Hippocampal formation (tissue), 2 donors: ENCODE results near the gene CNGB1.
"Not testable (repeated sequence)": the region's sequence is repeated elsewhere in the genome, so short reads cannot be mapped to it uniquely, and the experiment has no call there.

Source experiments
- DNase-seq, 2 donors: peaks; one replicate each; lab custom pipeline; 2025; lab: John Stamatoyannopoulos, UW

CNGB1 gene

GRCh38 chr16:57906382-57907316 is 64.3 kb downstream of the CNGB1 start:
- no peak for DNase-seq

GRCh38 chr16:57904101-57904500 is 66.8 kb downstream of the CNGB1 start:
- no peak for DNase-seq

- DNase-seq: no peak
Measured at GRCh38 chr16:57903656-57904055, 67.3 kb downstream of the CNGB1 start.

GRCh38 chr16:57901480-57902069 is 69.4 kb downstream of the CNGB1 start:
- DNase-seq: no peak

- DNase-seq: no peak
Measured at GRCh38 chr16:57900796-57901479, 70.0 kb downstream of the CNGB1 start.

GRCh38 chr16:57899771-57900661 is 70.9 kb downstream of the CNGB1 start:
- peak; percentile 53 to 65 for DNase-seq

- DNase-seq: no peak
Measured at GRCh38 chr16:57898961-57899360, 72.0 kb downstream of the CNGB1 start.

- no peak for DNase-seq
Measured at GRCh38 chr16:57897996-57898395, 72.9 kb downstream of the CNGB1 start.

GRCh38 chr16:57897053-57897784 is 73.7 kb downstream of the CNGB1 start:
- DNase-seq: no peak

- not testable (repeated sequence) for DNase-seq
Measured at GRCh38 chr16:57895081-57895547, 75.8 kb downstream of the CNGB1 start.

GRCh38 chr16:57894390-57895080 is 76.4 kb downstream of the CNGB1 start:
- DNase-seq: no peak

GRCh38 chr16:57893559-57894389 is 77.2 kb downstream of the CNGB1 start:
- DNase-seq: no peak

GRCh38 chr16:57893217-57893558 is 77.7 kb downstream of the CNGB1 start:
- no peak for DNase-seq

GRCh38 chr16:57892447-57893096 is 78.4 kb downstream of the CNGB1 start:
- DNase-seq: no peak

GRCh38 chr16:57892041-57892440 is 78.9 kb downstream of the CNGB1 start:
- DNase-seq: no peak

GRCh38 chr16:57890752-57891111 is 80.2 kb downstream of the CNGB1 start:
- no peak for DNase-seq

GRCh38 chr16:57889960-57890751 is 80.8 kb downstream of the CNGB1 start:
- DNase-seq: no peak

- DNase-seq: no peak
Measured at GRCh38 chr16:57889522-57889921, 81.4 kb downstream of the CNGB1 start.
